Measurements from ENCODE around the gene GPR107.

Gene GPR107

DNA sequence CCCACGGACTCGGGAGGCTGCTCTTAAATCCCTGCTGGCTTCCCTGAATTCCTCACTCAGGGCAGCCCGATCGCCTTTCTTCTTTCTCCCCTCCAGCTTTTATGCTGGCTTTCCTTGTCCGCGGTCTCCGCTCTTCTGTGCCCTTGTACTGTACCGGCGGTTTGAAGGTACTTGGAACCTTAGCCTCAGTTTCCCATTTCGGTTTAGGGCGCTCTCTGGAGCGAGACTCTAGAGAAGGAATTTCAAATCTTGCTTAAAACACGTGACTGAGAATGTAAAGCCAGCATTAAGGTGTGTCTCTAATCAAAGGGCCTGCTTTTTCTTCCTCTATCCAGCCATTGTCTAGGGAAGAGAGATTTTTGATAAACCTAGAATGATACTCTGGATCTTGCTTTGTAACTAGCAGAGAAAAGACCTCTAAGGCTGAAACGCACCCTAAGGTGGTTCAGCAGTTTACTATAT is 650 bp downstream of the GPR107 start:
- DNase-seq (ENCODE audit: low read depth in 2 of 2) = no peak

DNA sequence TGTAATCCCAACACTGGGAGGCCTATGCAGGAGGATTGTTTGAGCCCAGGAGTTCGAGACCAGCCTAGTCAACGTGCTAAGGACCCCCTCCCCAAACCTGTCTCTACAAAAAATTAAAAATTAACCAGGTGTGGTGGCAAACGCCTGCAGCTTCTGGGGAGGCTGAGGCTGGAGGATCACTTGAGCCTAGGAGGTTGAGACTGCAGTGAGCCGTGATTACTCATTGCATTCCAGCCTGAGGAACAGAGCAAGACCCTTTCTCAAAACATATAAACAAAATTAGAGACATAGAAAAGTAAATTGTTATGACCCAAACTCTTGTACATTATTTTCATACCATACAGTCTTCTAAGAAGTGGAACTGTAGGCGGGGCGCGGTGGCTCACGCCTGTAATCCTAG is 1.1 kb downstream of the GPR107 start:
- DNase-seq (ENCODE audit: low read depth in 2 of 2) = no peak

DNA sequence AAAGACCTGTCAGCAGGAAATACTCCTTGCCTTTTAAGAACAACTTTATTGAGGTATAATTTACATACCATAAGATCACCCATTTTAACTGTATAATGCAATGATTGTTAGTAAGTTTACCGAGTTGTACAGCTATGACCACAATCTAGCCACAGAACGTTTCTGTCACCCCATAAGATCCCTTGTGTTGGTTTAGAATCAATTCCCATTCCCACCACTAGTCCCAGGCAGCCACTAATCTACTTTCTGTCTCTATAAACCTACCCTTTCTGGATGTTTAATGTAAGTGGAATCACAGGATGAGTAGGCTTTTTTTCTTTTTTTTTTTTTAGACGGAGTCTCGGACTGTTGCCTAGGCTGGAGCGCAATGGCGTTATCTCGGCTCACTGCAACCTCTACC is 4.4 kb downstream of the GPR107 start:
- DNase-seq (ENCODE audit: low read depth in 2 of 2) = no peak

- no peak for DNase-seq (ENCODE audit: low read depth in 2 of 2)
Measured at GRCh38 chr9:130058887-130059286, 5.2 kb downstream of the GPR107 start.

DNA sequence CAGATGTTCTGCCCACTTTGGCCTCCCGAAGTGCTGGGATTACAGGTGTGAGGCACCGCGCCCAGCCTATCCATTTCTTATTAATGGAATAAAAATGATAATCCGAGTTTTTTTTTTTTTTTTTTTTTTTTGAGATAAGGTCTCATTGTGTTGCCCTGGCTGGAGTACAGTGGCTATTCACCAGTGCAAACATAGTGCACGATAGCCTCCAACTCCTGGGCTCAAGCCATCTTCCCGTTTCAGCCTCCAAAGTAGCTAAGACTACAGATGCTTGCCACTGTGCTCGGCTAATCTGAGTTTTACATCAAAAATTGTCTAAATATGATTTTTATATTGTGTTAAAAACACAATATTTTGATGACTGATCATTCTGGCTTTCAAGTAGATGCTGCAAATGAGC is 6.6 kb downstream of the GPR107 start:
- DNase-seq (ENCODE audit: low read depth in 2 of 2) = no peak

- no peak for DNase-seq (ENCODE audit: low read depth in 2 of 2)
Measured at GRCh38 chr9:130062750-130063149, 9.0 kb downstream of the GPR107 start.

- DNase-seq (ENCODE audit: low read depth in 2 of 2) = no peak
Measured at GRCh38 chr9:130064621-130065020, 10.9 kb downstream of the GPR107 start.

- no peak for DNase-seq (ENCODE audit: low read depth in 2 of 2)
Measured at GRCh38 chr9:130069048-130069447, 15.3 kb downstream of the GPR107 start.

DNA sequence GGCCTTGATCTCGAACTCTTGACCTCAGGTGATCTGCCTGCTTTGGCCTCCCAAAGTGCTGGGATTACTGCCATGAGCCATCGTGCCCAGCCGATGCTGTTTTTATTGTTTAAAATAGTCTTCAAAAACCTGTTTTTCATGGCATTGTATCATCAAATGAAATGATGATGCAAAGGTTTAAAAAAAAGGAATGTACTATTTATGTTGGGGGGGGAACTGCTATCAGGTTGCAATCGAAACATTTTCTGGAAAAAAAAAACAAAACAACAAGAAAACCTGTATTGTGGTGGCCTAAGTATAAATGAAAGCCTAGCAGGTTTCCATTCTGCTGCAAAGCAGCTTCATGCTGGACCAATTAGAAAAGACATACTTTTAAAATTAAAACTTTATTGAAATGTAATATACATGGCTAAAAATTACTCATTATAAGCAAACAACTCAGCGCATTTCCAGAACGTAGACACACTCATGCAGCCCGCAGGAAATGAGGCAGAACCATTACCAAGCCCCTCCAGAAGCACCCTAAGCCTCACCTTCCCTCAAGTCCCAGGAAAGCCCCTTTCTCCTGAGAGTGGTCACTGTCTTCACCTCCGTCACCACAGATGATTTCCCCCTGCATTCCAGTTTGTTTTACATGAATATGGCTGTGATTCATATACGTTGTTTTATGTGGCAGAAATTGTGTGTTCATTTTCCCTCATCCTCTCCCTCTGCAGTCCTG is 19.0 kb downstream of the GPR107 start:
- DNase-seq (ENCODE audit: low read depth in 2 of 2) = no peak

GRCh38 chr9:130073373-130073772 is 19.7 kb downstream of the GPR107 start:
- DNase-seq (ENCODE audit: low read depth in 2 of 2) = no peak

DNA sequence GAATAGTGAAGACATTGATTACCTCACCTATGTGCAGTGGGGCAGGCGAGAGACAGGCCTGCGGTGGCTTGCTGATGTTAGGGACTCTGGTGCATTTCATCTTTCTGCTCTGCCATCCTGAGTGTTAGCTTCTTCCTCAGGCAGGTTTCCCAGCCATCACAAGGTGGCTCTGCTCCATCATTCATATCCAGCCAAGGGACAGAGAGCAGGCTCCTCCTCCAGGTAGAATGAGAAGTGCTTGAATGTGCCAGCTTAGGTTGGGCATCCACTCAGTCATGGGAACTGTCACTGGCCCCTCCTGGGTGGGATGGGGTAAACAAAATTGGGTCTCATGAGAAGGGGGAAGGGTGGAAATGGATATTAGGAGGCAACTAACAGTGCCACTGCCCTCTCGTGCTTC is 24.8 kb downstream of the GPR107 start:
- no peak for DNase-seq (ENCODE audit: low read depth in 2 of 2)

DNA sequence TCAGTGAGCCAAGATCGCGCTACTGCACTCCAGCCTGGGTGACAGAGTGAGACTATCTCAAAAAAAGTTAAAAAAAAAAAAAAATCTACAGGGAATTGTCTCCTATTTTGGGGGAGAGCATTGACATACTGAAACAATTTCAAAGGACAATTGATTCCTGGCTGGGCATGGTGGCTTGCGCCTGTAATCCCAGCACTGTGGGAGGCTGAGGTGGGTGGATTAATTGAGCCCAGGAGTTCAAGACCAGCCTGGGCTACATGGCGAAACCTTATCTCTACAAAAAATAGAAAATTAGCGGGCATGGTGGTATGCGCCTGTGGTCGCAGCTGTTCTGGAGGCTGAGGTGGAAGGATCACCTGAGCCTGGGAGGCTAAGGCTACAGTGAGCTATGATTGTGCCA is 30.6 kb downstream of the GPR107 start:
- DNase-seq (ENCODE audit: low read depth in 2 of 2) = no peak

DNA sequence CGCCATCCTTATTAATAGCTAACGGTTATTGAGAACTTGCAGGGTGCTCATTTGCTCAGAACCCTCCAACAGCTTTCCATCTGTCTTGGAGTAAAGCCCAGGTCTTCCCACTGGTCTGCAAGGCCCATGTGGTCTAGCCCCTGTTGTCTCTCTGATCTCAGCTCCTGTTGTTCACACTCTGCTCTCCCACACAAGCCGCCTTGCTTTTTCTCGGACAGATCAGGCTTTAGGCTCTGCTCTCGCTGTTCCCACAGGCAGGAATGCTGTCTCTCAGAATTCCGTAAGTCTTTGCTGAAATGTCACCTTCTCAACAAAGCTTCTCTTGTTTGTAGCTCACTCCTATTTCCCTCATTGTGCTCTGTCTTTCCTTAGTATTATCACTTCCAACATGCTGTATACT is 34.3 kb downstream of the GPR107 start:
- no peak for DNase-seq (ENCODE audit: low read depth in 2 of 2)

DNA sequence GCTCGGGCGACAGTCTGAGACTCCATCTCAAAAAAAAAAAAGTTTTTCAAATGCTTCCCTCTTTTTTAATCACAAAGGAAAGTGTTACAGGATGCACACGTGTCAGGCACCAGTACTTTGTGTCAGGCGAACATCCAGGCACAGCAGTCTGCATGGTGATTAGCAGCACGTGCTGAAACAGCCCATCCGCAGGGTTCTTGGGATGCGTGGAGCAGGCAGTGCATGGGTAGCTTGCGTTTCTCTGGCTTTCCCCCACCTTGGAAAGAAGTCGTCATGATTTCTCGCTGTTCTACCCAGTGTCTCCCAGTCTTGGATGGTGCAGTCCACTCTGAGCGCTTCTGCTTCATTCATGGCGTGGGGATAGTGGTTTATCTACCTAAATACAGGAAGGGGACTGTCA is 35.4 kb downstream of the GPR107 start:
- DNase-seq (ENCODE audit: low read depth in 2 of 2) = no peak

GRCh38 chr9:130090915-130091314 is 37.2 kb downstream of the GPR107 start:
- no peak for DNase-seq (ENCODE audit: low read depth in 2 of 2)

DNA sequence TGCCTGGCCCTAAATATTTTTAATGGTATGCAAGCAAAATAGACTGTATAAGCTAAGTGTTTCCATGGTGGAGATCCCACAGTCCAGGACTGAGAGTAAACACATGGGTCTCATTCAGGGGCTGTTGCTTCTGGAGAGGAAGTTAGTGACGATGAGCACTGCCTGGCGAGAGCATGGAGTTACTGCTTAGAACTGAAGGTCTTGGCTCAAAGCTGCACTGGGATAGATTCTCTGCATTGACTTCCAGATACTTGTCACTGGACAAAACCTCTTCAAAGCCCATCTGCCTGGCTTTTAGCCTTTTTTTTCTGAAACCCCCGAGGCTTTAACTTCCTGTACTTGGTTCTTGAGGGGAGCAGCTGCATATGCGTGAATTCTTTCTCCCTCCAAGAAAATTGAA is 39.2 kb downstream of the GPR107 start:
- no peak for DNase-seq (ENCODE audit: low read depth in 2 of 2)

GRCh38 chr9:130095872-130096271 is 42.2 kb downstream of the GPR107 start:
- no peak for DNase-seq (ENCODE audit: low read depth in 2 of 2)

- no peak for DNase-seq (ENCODE audit: low read depth in 2 of 2)
Measured at GRCh38 chr9:130100681-130101080, 47.0 kb downstream of the GPR107 start.

DNA sequence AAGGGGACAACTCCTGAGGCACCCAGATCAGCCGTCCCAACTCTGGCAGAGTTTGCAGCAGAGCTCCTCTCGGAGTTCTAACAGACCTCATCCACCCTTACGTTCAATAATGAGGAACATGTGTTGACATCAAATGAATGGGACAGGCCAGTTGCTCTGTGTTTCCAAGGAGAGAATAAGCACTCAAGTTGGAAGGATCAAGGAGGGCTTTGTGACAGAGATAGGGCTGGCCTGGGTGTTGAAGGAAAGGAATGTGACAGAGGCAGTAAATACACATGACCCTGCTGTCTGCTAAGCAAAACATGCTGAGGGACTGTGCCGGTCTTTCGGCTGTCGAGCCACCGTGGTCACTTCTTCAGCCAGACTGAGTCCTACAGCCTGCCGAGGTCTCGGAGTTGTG is 48.2 kb downstream of the GPR107 start:
- DNase-seq (ENCODE audit: low read depth in 2 of 2) = no peak

GRCh38 chr9:130104491-130105193 is 50.9 kb downstream of the GPR107 start:
- no peak for DNase-seq (ENCODE audit: low read depth in 2 of 2)

DNA sequence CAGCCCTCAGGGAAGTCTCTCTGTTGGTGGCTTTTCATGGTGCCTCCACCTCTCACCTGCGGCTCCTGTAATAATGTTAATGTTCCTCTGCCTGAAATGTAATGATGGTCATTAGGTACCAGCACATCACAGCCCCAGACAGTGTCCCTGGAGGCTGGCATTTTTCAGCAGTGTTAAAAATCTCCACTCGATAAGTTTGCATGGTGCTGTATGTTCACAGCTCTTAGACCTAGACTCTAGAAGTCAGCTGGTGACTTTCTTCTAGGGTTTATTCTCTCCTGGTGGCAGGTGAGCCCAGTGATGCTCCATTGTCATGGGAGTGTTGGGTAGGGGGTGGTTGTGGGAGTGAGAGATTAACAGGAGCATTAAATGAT is 53.1 kb downstream of the GPR107 start:
- no peak for DNase-seq (ENCODE audit: low read depth in 2 of 2)

- DNase-seq (ENCODE audit: low read depth in 2 of 2) = peak; percentile 60 to 85
Measured at GRCh38 chr9:130107234-130107861, 53.6 kb downstream of the GPR107 start.

GRCh38 chr9:130107955-130108354 is 54.2 kb downstream of the GPR107 start:
- DNase-seq (ENCODE audit: low read depth in 2 of 2) = no peak

Measured in stimulated activated CD4-positive, alpha-beta T cell treated with anti-CD3 and anti-CD28 coated beads, Interleukin-12 subunit alpha, Interleukin-12 subunit beta, amount 100 ng/mL, for 24 hours (primary cell).